NCI-H1930 (cell line): ENCODE results near the gene BSG.
"Not testable (repeated sequence)": the region's sequence is repeated elsewhere in the genome, so short reads cannot be mapped to it uniquely, and the experiment has no call there.

Source experiments
- DNase-seq, 2 experiments: peaks; one replicate each; lab custom pipeline; 2025; lab: John Stamatoyannopoulos, UW

Gene BSG

GRCh38 chr19:572743-573518, 535 bp downstream of the BSG start:
- DNase-seq: no peak

GRCh38 chr19:573519-573825, 1.1 kb downstream of the BSG start:
- DNase-seq: no peak

- DNase-seq: no peak
Observed at GRCh38 chr19:574658-575526, 2.5 kb downstream of the BSG start.

GRCh38 chr19:575527-576506, 3.4 kb downstream of the BSG start:
- DNase-seq: no peak

GRCh38 chr19:576768-577438, 4.5 kb downstream of the BSG start:
- no peak for DNase-seq

GRCh38 chr19:577439-578392, 5.3 kb downstream of the BSG start:
- no peak for DNase-seq

- DNase-seq: no peak
Observed at GRCh38 chr19:579111-579841, 6.9 kb downstream of the BSG start.

- no peak for DNase-seq
Observed at GRCh38 chr19:579842-580155, 7.4 kb downstream of the BSG start.

GRCh38 chr19:580274-580835, 8.0 kb downstream of the BSG start:
- DNase-seq: no peak

- DNase-seq: no peak
Observed at GRCh38 chr19:581399-582111, 9.2 kb downstream of the BSG start.

GRCh38 chr19:582497-583197, 10.3 kb downstream of the BSG start:
- DNase-seq: no peak

- DNase-seq: no peak
Observed at GRCh38 chr19:583198-583967, 11.0 kb downstream of the BSG start.

GRCh38 chr19:583968-584239, 11.5 kb downstream of the BSG start:
- no peak for DNase-seq

GRCh38 chr19:584240-585001, 12.0 kb downstream of the BSG start:
- DNase-seq: peak in 1 of 2 experiments; percentile 34

- DNase-seq: not testable (repeated sequence)
Observed at GRCh38 chr19:585146-585545, 12.8 kb downstream of the BSG start.

GRCh38 chr19:585551-586110, 13.2 kb downstream of the BSG start:
- DNase-seq: no peak
